SK-N-SH (cell line): ENCODE data around the gene MPC1. TPM values are rescaled to one million over a fixed set of nuclear protein-coding genes. Genes with fewer than 3 reads are reported as not detected.

ENCODE experiments used
- CTCF ChIA-PET: fragments of 300-600, 350-600 bp; formaldehyde crosslinking; extraction: SDS; loops from one replicate; lab custom pipeline; 2021; lab: Yijun Ruan, JAX
- POLR2A ChIA-PET: fragments of 350-600 bp; sonication (Branson Sonifier 250); formaldehyde crosslinking; extraction: SDS; loops from one replicate; lab custom pipeline; 2020; ENCODE audit warnings: antibody characterized with exemption, inconsistent platforms; lab: Yijun Ruan, JAX
- DNase-seq: peaks from one replicate; pipeline ENCODE4 v3.0.0; 2012
- H2AFZ ChIP-seq: fragments of 200-600 bp; sonication (generic); 2 replicates; pipeline ENCODE4 v1.8.1; 2016; ENCODE audit warnings: antibody characterized with exemption, mild to moderate bottlenecking, low read depth
- H3F3A ChIP-seq: fragments of 200-600 bp; sonication (generic); replicated peaks from 2 replicates; pipeline ENCODE3; 2016; ENCODE audit warnings: antibody characterized with exemption, mild to moderate bottlenecking; ENCODE audit not compliant: insufficient read depth
- H3K27ac ChIP-seq, 2 experiments: fragments of 200-500 bp in 1 of 2; fragments of 200-600 bp in 1 of 2; sonication (Bioruptor generic) in 1 of 2; sonication (generic), shearing (Covaris generic) in 1 of 2; 2 replicates each; pipeline versions ENCODE4 v1.5.1 to v1.6.1; 2014 to 2016; ENCODE audit warnings: low read depth in 2 of 2, inconsistent platforms in 1 of 2, low read length in 1 of 2, mild to moderate bottlenecking in 1 of 2, mixed read lengths in 1 of 2
- H3K27me3 ChIP-seq: fragments of 200-600 bp; sonication (generic), shearing (Covaris generic); 2 replicates; pipeline ENCODE4 v1.6.1; 2016; ENCODE audit warnings: mixed run types; ENCODE audit not compliant: insufficient read depth
- H3K36me3 ChIP-seq, 2 experiments: fragments of 200-500 bp in 1 of 2; fragments of 200-600 bp in 1 of 2; sonication (Bioruptor generic) in 1 of 2; sonication (generic) in 1 of 2; replicated peaks in 1 of 2; 2 replicates each; pipeline versions ENCODE3 to v1.5.1; 2014 to 2016; ENCODE audit warnings: low read length in 1 of 2, mild to moderate bottlenecking in 1 of 2; ENCODE audit not compliant: insufficient read depth in 2 of 2, control insufficient read depth in 1 of 2
- H3K4me1 ChIP-seq, 2 experiments: fragments of 200-500 bp in 1 of 2; fragments of 200-600 bp in 1 of 2; sonication (Bioruptor generic) in 1 of 2; sonication (generic), shearing (Covaris generic) in 1 of 2; 2 replicates each; pipeline versions ENCODE4 v1.5.1 to v1.6.1; 2014 to 2016; ENCODE audit warnings: low read depth in 1 of 2, low read length in 1 of 2, mixed run types in 1 of 2; ENCODE audit not compliant: insufficient read depth in 2 of 2, control insufficient read depth in 1 of 2
- H3K4me2 ChIP-seq: fragments of 200-600 bp; sonication (generic), shearing (Covaris generic); 2 replicates; pipeline ENCODE4 v1.6.1; 2017; ENCODE audit warnings: mixed run types
- H3K4me3 ChIP-seq, 2 experiments: fragments of 200-500 bp in 1 of 2; fragments of 200-600 bp in 1 of 2; sonication (Bioruptor generic) in 1 of 2; sonication (generic), shearing (Covaris generic) in 1 of 2; 2 replicates each; pipeline versions ENCODE4 v1.5.1 to v1.8.1; 2014 to 2016; ENCODE audit warnings: low read depth in 2 of 2, inconsistent platforms in 1 of 2, low read length in 1 of 2, mild to moderate bottlenecking in 1 of 2, mixed read lengths in 1 of 2, moderate library complexity in 1 of 2
- H3K79me2 ChIP-seq: fragments of 200-600 bp; sonication (generic); 2 replicates; pipeline ENCODE4 v1.8.1; 2017; ENCODE audit warnings: mild to moderate bottlenecking; ENCODE audit not compliant: insufficient read depth
- H3K9ac ChIP-seq: fragments of 200-600 bp; sonication (generic); 2 replicates; pipeline ENCODE4 v1.6.1; 2017; ENCODE audit warnings: mixed run types
- H3K9me2 ChIP-seq: fragments of 200-600 bp; sonication (generic); 2 replicates; pipeline ENCODE4 v1.6.1; 2017; ENCODE audit warnings: mixed run types
- H3K9me3 ChIP-seq: fragments of 200-600 bp; sonication (generic); 2 replicates; pipeline ENCODE4 v1.6.1; 2017; ENCODE audit warnings: mixed run types, mild to moderate bottlenecking, moderate library complexity
- H4K20me1 ChIP-seq: fragments of 200-600 bp; sonication (generic); 2 replicates; pipeline ENCODE4 v1.6.1; 2017; ENCODE audit warnings: mild to moderate bottlenecking, mixed run types; ENCODE audit not compliant: insufficient read depth
- EP300 ChIP-seq, 2 experiments: IDR thresholded peaks; 2 replicates each; pipeline versions ENCODE4 v1.4.0 to v1.6.1; 2012; ENCODE audit warnings: borderline replicate concordance in 1 of 2, low read depth in 1 of 2, low read length in 1 of 2
- EZH2phosphoT487 ChIP-seq: fragments of 200-600 bp; sonication (generic); IDR thresholded peaks from 2 replicates; pipeline ENCODE4 v1.6.1; 2017; ENCODE audit warnings: low read depth, mixed run types, mild to moderate bottlenecking, antibody characterized with exemption, moderate library complexity, borderline replicate concordance
- FOXM1 ChIP-seq: IDR thresholded peaks from 2 replicates; pipeline ENCODE4 v1.4.0; 2012; ENCODE audit warnings: low read depth, mild to moderate bottlenecking
- GABPA ChIP-seq: IDR thresholded peaks from 2 replicates; pipeline ENCODE4 v1.4.0; 2012; ENCODE audit warnings: low read depth, mild to moderate bottlenecking
- GATA2 ChIP-seq: sonication (generic); formaldehyde crosslinking; IDR thresholded peaks from 2 replicates; pipeline ENCODE4 v1.5.0; 2020; ENCODE audit warnings: mild to moderate bottlenecking, missing genetic modification reagents
- JUND ChIP-seq: IDR thresholded peaks from 2 replicates; pipeline ENCODE4 v1.4.0; 2012
- POLR2AphosphoS5 ChIP-seq: IDR thresholded peaks from 2 replicates; pipeline ENCODE4 v1.6.1; 2012; ENCODE audit warnings: low read depth, low read length
- RAD21 ChIP-seq: IDR thresholded peaks from 2 replicates; pipeline ENCODE4 v1.6.1; 2012; ENCODE audit warnings: mild to moderate bottlenecking, low read length
- RCOR1 ChIP-seq: fragments of 150-350 bp; IDR thresholded peaks from 2 replicates; pipeline ENCODE4 v1.6.1; 2017; ENCODE audit warnings: antibody characterized with exemption, low read length
- RFX5 ChIP-seq: IDR thresholded peaks from 2 replicates; pipeline ENCODE4 v1.6.1; 2012; ENCODE audit warnings: mild to moderate bottlenecking, improper control_type of control experiment, low read length
- SIN3A ChIP-seq: IDR thresholded peaks from 2 replicates; pipeline ENCODE4 v1.6.1; 2012; ENCODE audit warnings: low read depth, mild to moderate bottlenecking, low read length, moderate library complexity, borderline replicate concordance
- SMC3 ChIP-seq: IDR thresholded peaks from 2 replicates; pipeline ENCODE4 v1.6.1; 2012; ENCODE audit warnings: low read depth, low read length, improper control_type of control experiment
- TAF1 ChIP-seq: IDR thresholded peaks from 2 replicates; pipeline ENCODE4 v1.6.1; 2012; ENCODE audit warnings: low read depth, mild to moderate bottlenecking, low read length, moderate library complexity, borderline replicate concordance
- TCF12 ChIP-seq: IDR thresholded peaks from 2 replicates; pipeline ENCODE4 v1.4.0; 2012
- TEAD4 ChIP-seq: IDR thresholded peaks from 2 replicates; pipeline ENCODE4 v1.4.0; 2012; ENCODE audit warnings: mild to moderate bottlenecking, borderline replicate concordance; ENCODE audit not compliant: insufficient read depth
- YY1 ChIP-seq: IDR thresholded peaks from 2 replicates; pipeline ENCODE4 v1.4.0; 2012; ENCODE audit warnings: low read depth, mild to moderate bottlenecking
- WGBS: methylation state at CpG from one replicate; pipeline ENCODE4 v1.1.6; 2017; ENCODE audit warnings: low lambda C conversion rate; 5-methylcytosine and 5-hydroxymethylcytosine counted together
- polyA plus RNA-seq, 3 experiments: library from polyadenylated mRNA; depleted of rRNA; stranded (reverse); fragments of >200 nt; gene quantifications; 2 replicates each; pipeline ENCODE4 v1.2.3, GENCODE V29; 2012
- TF ChIP-seq, protein P1 (sequence below): IDR thresholded peaks from 2 replicates; pipeline ENCODE4 v1.6.1; 2012; ENCODE audit warnings: mild to moderate bottlenecking, low read depth, low read length, moderate library complexity
- TF ChIP-seq, protein P2 (sequence below): fragments of 200-600 bp; sonication (generic); IDR thresholded peaks from 2 replicates; pipeline ENCODE4 v1.6.1; 2017; ENCODE audit warnings: antibody characterized with exemption, mild to moderate bottlenecking, moderate library complexity
- TF ChIP-seq, protein P3 (sequence below): fragments of 150-350 bp; IDR thresholded peaks from 2 replicates; pipeline ENCODE4 v1.6.1; 2016; ENCODE audit warnings: mild to moderate bottlenecking, low read depth, low read length
- TF ChIP-seq, protein P4 (sequence below): fragments of 150-350 bp; IDR thresholded peaks from 2 replicates; pipeline ENCODE4 v1.6.1; 2017; ENCODE audit warnings: antibody characterized with exemption, low read length, low read depth, borderline replicate concordance

The MPC1 gene
- polyA plus RNA-seq, 1 of the 3 experiments (the other 2 are of a cell fraction): 13.6 TPM

DNA sequence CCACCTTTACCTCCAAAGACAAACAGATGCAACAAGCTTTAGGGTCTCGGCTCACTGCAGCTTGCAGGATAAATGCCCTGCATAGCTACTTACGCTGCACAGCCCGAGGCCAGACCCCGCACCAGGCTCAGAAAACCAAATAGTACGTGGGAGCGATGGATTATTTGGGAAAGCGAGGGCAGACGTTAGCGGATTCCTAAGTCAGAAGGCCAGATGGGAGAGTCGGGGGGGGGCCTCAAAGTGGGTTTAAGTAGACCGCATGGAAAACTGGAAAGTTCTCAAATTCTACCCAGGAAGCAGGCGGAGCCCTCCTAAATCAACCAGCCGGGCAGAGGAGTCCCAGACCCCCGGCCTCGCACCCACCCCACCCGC is 40.8 kb downstream of the MPC1 start:
- H3K4me2 ChIP-seq: peak overlapping the region; percentile 85
- no peaks in the 10 kb centered on the region for H3F3A ChIP-seq
- peak overlapping the region; percentile 76 to 82; a peak in 3 of 4 replicates for H3K27ac ChIP-seq
- no peaks in the 10 kb centered on the region for H3K9me2 ChIP-seq
- CTCF ChIA-PET: interaction anchor here (0.5 to 1.8 kb wide), 5 partner anchors 11 to 348 kb away, joined by 3 to 6 read pairs (median 4); no protein-coding TSS in a partner anchor
- no peak for DNase-seq
- peak overlapping the region; percentile 89 for H2AFZ ChIP-seq
- peaks cover 4 to 19% of the 10 kb centered on the region in 2 experiments; a peak in 2 of 4 replicates for H3K4me1 ChIP-seq
- H4K20me1 ChIP-seq: peaks cover 37% of the 10 kb centered on the region
- WGBS: 2% methylated on average over 11 of the region's 16 CpGs
- no peak for TF ChIP-seq TEAD4
- TF ChIP-seq, protein P1, sequence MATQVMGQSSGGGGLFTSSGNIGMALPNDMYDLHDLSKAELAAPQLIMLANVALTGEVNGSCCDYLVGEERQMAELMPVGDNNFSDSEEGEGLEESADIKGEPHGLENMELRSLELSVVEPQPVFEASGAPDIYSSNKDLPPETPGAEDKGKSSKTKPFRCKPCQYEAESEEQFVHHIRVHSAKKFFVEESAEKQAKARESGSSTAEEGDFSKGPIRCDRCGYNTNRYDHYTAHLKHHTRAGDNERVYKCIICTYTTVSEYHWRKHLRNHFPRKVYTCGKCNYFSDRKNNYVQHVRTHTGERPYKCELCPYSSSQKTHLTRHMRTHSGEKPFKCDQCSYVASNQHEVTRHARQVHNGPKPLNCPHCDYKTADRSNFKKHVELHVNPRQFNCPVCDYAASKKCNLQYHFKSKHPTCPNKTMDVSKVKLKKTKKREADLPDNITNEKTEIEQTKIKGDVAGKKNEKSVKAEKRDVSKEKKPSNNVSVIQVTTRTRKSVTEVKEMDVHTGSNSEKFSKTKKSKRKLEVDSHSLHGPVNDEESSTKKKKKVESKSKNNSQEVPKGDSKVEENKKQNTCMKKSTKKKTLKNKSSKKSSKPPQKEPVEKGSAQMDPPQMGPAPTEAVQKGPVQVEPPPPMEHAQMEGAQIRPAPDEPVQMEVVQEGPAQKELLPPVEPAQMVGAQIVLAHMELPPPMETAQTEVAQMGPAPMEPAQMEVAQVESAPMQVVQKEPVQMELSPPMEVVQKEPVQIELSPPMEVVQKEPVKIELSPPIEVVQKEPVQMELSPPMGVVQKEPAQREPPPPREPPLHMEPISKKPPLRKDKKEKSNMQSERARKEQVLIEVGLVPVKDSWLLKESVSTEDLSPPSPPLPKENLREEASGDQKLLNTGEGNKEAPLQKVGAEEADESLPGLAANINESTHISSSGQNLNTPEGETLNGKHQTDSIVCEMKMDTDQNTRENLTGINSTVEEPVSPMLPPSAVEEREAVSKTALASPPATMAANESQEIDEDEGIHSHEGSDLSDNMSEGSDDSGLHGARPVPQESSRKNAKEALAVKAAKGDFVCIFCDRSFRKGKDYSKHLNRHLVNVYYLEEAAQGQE: no peak
- no peak for TF ChIP-seq POLR2AphosphoS5
- no peak for TF ChIP-seq FOXM1
- no peak for TF ChIP-seq RAD21
- no peak for TF ChIP-seq EZH2phosphoT487
- no peak for TF ChIP-seq EP300 (IDR thresholded peaks at IDR 0.05; ENCODE audit: borderline replicate concordance in 1 of 2, low read depth in 1 of 2, low read length in 1 of 2)
- no peak for TF ChIP-seq RFX5
- no peak for TF ChIP-seq YY1
- TF ChIP-seq SMC3: no peak
- peaks cover 0 to 9% of the 10 kb centered on the region in 2 experiments for H3K36me3 ChIP-seq
- H3K9me3 ChIP-seq: no peaks in the 10 kb centered on the region
- POLR2A ChIA-PET: interaction anchor here (0.6 kb wide), 1 partner anchor 11 kb away, joined by 3 read pairs; no protein-coding TSS in a partner anchor
- H3K27me3 ChIP-seq: no peaks in the 10 kb centered on the region
- peak overlapping the region; percentile 82 to 88 for H3K4me3 ChIP-seq
- H3K79me2 ChIP-seq: peaks cover 58% of the 10 kb centered on the region
- peak overlapping the region; percentile 90 for H3K9ac ChIP-seq

DNA sequence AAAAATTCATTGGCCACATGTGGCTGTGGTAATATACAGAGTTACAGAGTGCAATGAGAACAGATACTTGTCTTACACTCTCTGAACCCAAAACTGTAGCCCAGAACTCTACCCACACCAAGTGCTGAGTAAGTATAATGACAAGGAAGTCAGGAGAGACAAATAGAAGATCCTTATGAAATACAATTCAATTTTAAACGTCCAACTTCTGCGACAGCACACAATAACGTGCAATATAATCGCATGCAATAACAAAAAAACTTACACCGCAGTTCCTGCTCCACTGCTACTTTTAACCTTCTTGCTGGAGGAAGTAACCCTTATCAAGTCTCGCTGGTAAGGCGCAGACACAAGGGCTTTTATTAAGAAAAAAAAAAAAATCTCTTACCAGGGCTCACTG is 41.3 kb downstream of the MPC1 start:
- Histone ChIP-seq H3K4me2 (peak overlapping the region; percentile 85), H3K9me3 (no peaks in the 10 kb centered on the region), H3K4me1 (peaks cover 4 to 19% of the 10 kb centered on the region in 2 experiments; a peak in 2 of 4 replicates), H3K27me3 (no peaks in the 10 kb centered on the region), H3K4me3 (peak overlapping the region; percentile 82 to 88), H3F3A (no peaks in the 10 kb centered on the region), H2AFZ (no peak overlapping the region), H3K79me2 (peaks cover 62% of the 10 kb centered on the region), H4K20me1 (peaks cover 42% of the 10 kb centered on the region), H3K9me2 (no peaks in the 10 kb centered on the region), H3K9ac (peak overlapping the region; percentile 90), H3K36me3 (peaks cover 0 to 9% of the 10 kb centered on the region in 2 experiments), H3K27ac (no peak overlapping the region)
- CTCF ChIA-PET: interaction anchor here (0.5 to 1.8 kb wide), 4 partner anchors 28 to 348 kb away, joined by 3 to 6 read pairs (median 4); no protein-coding TSS in a partner anchor
- 43% methylated on average over 7 of the region's 7 CpGs for WGBS
- POLR2A ChIA-PET: interaction anchor here (0.6 kb wide), 1 partner anchor 11 kb away, joined by 3 read pairs; no protein-coding TSS in a partner anchor
- no peak for DNase-seq
- TF ChIP-seq, protein P2, sequence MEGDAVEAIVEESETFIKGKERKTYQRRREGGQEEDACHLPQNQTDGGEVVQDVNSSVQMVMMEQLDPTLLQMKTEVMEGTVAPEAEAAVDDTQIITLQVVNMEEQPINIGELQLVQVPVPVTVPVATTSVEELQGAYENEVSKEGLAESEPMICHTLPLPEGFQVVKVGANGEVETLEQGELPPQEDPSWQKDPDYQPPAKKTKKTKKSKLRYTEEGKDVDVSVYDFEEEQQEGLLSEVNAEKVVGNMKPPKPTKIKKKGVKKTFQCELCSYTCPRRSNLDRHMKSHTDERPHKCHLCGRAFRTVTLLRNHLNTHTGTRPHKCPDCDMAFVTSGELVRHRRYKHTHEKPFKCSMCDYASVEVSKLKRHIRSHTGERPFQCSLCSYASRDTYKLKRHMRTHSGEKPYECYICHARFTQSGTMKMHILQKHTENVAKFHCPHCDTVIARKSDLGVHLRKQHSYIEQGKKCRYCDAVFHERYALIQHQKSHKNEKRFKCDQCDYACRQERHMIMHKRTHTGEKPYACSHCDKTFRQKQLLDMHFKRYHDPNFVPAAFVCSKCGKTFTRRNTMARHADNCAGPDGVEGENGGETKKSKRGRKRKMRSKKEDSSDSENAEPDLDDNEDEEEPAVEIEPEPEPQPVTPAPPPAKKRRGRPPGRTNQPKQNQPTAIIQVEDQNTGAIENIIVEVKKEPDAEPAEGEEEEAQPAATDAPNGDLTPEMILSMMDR: no peak
- TF ChIP-seq JUND (no peak), POLR2AphosphoS5 (no peak), SIN3A (no peak), TCF12 (no peak), GABPA (no peak), EZH2phosphoT487 (no peak), GATA2 (no peak), RCOR1 (no peak), TAF1 (no peak)
- TF ChIP-seq, protein P3, sequence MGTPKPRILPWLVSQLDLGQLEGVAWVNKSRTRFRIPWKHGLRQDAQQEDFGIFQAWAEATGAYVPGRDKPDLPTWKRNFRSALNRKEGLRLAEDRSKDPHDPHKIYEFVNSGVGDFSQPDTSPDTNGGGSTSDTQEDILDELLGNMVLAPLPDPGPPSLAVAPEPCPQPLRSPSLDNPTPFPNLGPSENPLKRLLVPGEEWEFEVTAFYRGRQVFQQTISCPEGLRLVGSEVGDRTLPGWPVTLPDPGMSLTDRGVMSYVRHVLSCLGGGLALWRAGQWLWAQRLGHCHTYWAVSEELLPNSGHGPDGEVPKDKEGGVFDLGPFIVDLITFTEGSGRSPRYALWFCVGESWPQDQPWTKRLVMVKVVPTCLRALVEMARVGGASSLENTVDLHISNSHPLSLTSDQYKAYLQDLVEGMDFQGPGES: no peak
- TF ChIP-seq, protein P4, sequence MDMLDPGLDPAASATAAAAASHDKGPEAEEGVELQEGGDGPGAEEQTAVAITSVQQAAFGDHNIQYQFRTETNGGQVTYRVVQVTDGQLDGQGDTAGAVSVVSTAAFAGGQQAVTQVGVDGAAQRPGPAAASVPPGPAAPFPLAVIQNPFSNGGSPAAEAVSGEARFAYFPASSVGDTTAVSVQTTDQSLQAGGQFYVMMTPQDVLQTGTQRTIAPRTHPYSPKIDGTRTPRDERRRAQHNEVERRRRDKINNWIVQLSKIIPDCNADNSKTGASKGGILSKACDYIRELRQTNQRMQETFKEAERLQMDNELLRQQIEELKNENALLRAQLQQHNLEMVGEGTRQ: no peak
